ENCODE results near the gene ST8SIA4.

The ST8SIA4 gene

GRCh38 chr5:100762108-100762507 is 141.0 kb downstream of the ST8SIA4 start:
- Mint-ChIP-seq H3K27me3 (no peaks in the 10 kb centered on the region), H3K4me1 (ENCODE audit: low read depth) (no peaks in the 10 kb centered on the region), H3K27ac (no peak overlapping the region), H3K9me3 (no peaks in the 10 kb centered on the region), H3K36me3 (ENCODE audit: low read depth) (no peaks in the 10 kb centered on the region), H3K4me3 (no peak overlapping the region)

- H3K27me3 Mint-ChIP-seq, result no peaks in the 10 kb centered on the region
Observed at GRCh38 chr5:100761192-100761591, 141.9 kb downstream of the ST8SIA4 start.

DNA sequence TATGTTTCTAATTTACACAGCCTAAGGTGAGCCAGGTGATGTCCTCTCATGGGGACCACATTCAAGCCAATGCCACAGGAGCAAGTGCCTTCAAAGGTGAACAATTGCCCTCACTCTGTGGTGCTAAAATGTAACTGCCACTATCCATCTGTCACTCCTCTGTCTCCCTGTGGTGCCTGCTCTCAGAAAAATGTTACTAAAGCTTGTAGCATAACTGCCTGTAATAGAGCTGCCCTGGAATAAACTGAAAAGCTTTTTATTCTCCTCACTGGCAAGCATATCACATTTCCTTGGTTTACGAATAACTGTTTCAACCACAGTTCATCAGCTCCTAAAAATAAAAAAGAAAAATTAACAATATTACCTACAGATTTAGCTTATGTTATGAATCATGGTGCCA is 142.4 kb downstream of the ST8SIA4 start:
- Mint-ChIP-seq H3K9me3 (no peaks in the 10 kb centered on the region), H3K4me1 (ENCODE audit: low read depth) (no peaks in the 10 kb centered on the region), H3K36me3 (ENCODE audit: low read depth) (no peaks in the 10 kb centered on the region), H3K4me3 (no peak overlapping the region), H3K27ac (no peak overlapping the region), H3K27me3 (no peaks in the 10 kb centered on the region)

More at GRCh38 chr5:100761192-100761591, 141.9 kb downstream of the ST8SIA4 start:
- no peak overlapping the region for H3K4me3 Mint-ChIP-seq
- H3K9me3 Mint-ChIP-seq, result no peaks in the 10 kb centered on the region
- no peaks in the 10 kb centered on the region for H3K4me1 Mint-ChIP-seq (ENCODE audit: low read depth)
- no peaks in the 10 kb centered on the region for H3K36me3 Mint-ChIP-seq (ENCODE audit: low read depth)
- H3K27ac Mint-ChIP-seq, result no peak overlapping the region

DNA sequence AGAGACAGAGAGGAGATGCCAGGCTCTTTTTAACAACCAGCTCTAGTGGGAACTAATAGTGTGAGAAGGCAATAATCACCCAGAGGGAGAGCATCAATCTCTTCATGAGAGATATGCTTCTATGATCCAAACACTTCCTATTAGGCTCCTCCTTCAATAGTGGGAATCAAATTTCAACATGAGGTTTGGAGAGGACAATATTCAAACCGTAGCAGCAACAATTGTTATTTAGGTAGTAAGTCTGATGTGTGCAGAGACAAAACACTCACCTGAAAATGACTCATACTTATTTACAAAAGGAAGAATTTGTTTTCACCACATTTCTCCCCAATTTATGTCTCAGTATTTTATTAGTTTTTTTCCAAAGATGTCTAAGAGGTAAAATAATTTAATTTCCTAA is 144.3 kb downstream of the ST8SIA4 start:
- no peaks in the 10 kb centered on the region for H3K9me3 Mint-ChIP-seq
- H3K36me3 Mint-ChIP-seq (ENCODE audit: low read depth), result no peaks in the 10 kb centered on the region
- no peak overlapping the region for H3K4me3 Mint-ChIP-seq
- H3K27me3 Mint-ChIP-seq, result no peaks in the 10 kb centered on the region
- no peak overlapping the region for H3K27ac Mint-ChIP-seq
- no peaks in the 10 kb centered on the region for H3K4me1 Mint-ChIP-seq (ENCODE audit: low read depth)

DNA sequence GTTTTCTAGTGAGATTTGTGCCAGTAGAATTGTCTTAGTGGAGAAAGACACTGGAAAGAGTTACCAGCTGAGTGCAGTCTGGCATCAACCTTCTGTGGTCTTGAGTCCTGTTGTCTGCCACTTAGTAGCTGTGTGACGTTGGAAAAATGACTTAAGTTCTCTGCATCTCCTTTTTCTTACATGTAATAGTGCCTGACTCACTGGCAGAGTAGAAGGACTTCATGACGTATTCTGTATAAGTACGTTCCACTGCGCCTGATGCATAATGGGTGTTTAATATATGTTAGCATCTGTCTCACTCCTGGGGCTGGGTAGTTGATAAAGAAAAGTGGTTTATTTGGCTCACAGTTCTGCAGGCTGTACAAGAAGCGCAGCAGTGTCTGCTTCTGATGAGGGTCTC is 144.8 kb downstream of the ST8SIA4 start:
- Mint-ChIP-seq H3K4me3 (no peak overlapping the region), H3K4me1 (ENCODE audit: low read depth) (no peaks in the 10 kb centered on the region), H3K27me3 (no peaks in the 10 kb centered on the region), H3K27ac (no peak overlapping the region), H3K9me3 (no peaks in the 10 kb centered on the region), H3K36me3 (ENCODE audit: low read depth) (no peaks in the 10 kb centered on the region)

- no peaks in the 10 kb centered on the region for H3K9me3 Mint-ChIP-seq
- no peaks in the 10 kb centered on the region for H3K27me3 Mint-ChIP-seq
- H3K27ac Mint-ChIP-seq, result no peak overlapping the region
- no peaks in the 10 kb centered on the region for H3K36me3 Mint-ChIP-seq (ENCODE audit: low read depth)
- H3K4me3 Mint-ChIP-seq, result no peak overlapping the region
- no peaks in the 10 kb centered on the region for H3K4me1 Mint-ChIP-seq (ENCODE audit: low read depth)
Observed at GRCh38 chr5:100757618-100758017, 145.5 kb downstream of the ST8SIA4 start.

Data from stimulated activated naive CD8-positive, alpha-beta T cell treated with anti-CD3 and anti-CD28 coated beads, Interleukin-15, Interleukin-2, amounts not matched to agents 100 ng/mL and 50 ng/mL, for 24 hours (primary cell).